PC-3 (cell line): ENCODE measurements around the gene VEZT.

Source experiments
- CTCF ChIP-seq: fragments of 300-600 bp; sonication (generic); conservative IDR thresholded peaks from 2 replicates; pipeline ENCODE4 v1.5.1; 2017; ENCODE audit warnings: antibody characterized with exemption, low read depth, mild to moderate bottlenecking, low read length
- EZH2phosphoT487 ChIP-seq: fragments of 300-600 bp; sonication (generic); IDR thresholded peaks from 2 replicates; pipeline ENCODE4 v1.6.1; 2018; ENCODE audit warnings: mild to moderate bottlenecking, antibody characterized with exemption, low read length, borderline replicate concordance

DNA sequence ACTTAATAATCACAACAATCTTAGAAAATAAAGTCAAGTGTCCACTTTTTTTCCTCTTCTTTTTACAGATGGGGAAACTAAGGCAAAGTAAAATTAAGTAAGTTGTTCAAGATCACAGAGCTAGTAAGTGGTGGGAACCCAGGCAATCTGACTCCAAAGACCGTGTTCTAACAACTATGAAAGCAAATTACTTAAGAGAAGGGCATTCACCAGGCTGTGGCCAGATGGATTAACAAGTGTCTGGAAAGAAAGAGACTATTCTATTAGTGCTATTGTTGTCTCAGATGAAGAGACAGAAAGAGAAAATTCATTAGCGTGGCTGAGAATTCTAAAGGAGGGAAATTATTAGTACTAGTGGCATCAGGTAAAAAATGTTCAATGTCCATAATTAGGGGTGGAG, 48.9 kb upstream of the VEZT start:
- no peak for TF ChIP-seq CTCF
- TF ChIP-seq EZH2phosphoT487 = no peak
